Central memory CD4-positive, alpha-beta T cell (primary cell): ENCODE data around the gene ECHS1.

Experiments
- DNase-seq: peaks from one replicate; pipeline ENCODE4 v3.0.0; 2022

The ECHS1 gene

GRCh38 chr10:133357285-133358161, 15.6 kb downstream of the ECHS1 start, which contains the start of gene FUOM:
Gene FUOM, minus strand, starts transcription at chr10:133358019. Its CDS starts 12 bp downstream, at chr10:133358007.
- peak; percentile 69 for DNase-seq

- DNase-seq: no peak
Measured at GRCh38 chr10:133356549-133357284, 16.4 kb downstream of the ECHS1 start.

- no peak for DNase-seq
Measured at GRCh38 chr10:133355991-133356390, 17.2 kb downstream of the ECHS1 start.

GRCh38 chr10:133355266-133355665, 17.9 kb downstream of the ECHS1 start:
- no peak for DNase-seq

GRCh38 chr10:133354672-133355240, 18.4 kb downstream of the ECHS1 start:
- no peak for DNase-seq

GRCh38 chr10:133353988-133354605, 19.1 kb downstream of the ECHS1 start:
- DNase-seq: no peak

GRCh38 chr10:133353202-133353959, 19.8 kb downstream of the ECHS1 start:
- DNase-seq: no peak

GRCh38 chr10:133351408-133352318, 21.5 kb downstream of the ECHS1 start:
- no peak for DNase-seq

- no peak for DNase-seq
Measured at GRCh38 chr10:133350950-133351329, 22.2 kb downstream of the ECHS1 start.

GRCh38 chr10:133350283-133350949, 22.7 kb downstream of the ECHS1 start:
- DNase-seq: no peak

- DNase-seq: no peak
Measured at GRCh38 chr10:133349577-133350011, 23.6 kb downstream of the ECHS1 start.

- no peak for DNase-seq
Measured at GRCh38 chr10:133349160-133349568, 24.0 kb downstream of the ECHS1 start.

- no peak for DNase-seq
Measured at GRCh38 chr10:133347710-133348517, 25.2 kb downstream of the ECHS1 start.

GRCh38 chr10:133346413-133346812, 26.7 kb downstream of the ECHS1 start:
- DNase-seq: no peak

GRCh38 chr10:133344236-133344635, 28.9 kb downstream of the ECHS1 start:
- no peak for DNase-seq

GRCh38 chr10:133343558-133343957, 29.6 kb downstream of the ECHS1 start:
- DNase-seq: no peak

GRCh38 chr10:133342942-133343341, 30.2 kb downstream of the ECHS1 start:
- no peak for DNase-seq

- DNase-seq: no peak
Measured at GRCh38 chr10:133341983-133342382, 31.2 kb downstream of the ECHS1 start.

- no peak for DNase-seq
Measured at GRCh38 chr10:133339708-133340380, 33.3 kb downstream of the ECHS1 start.
